ENCODE data around the gene FGF21.
"Not testable (repeated sequence)": the region's sequence is repeated elsewhere in the genome, so short reads cannot be mapped to it uniquely, and the experiment has no call there.

The FGF21 gene

GRCh38 chr19:48752496-48753365 lies 2.6 kb upstream of the FGF21 start, which contains the start of gene FUT1:
Gene FUT1, minus strand, starts transcription at chr19:48752641. Its CDS starts 1,360 bp downstream, at chr19:48751281.
- DNase-seq = peak; percentile 22

- no peak for DNase-seq
Measured at GRCh38 chr19:48755787-48756186, 463 bp downstream of the FGF21 start.

- no peak for DNase-seq
Measured at GRCh38 chr19:48756212-48756611, 888 bp downstream of the FGF21 start.

- DNase-seq = no peak
Measured at GRCh38 chr19:48756686-48757085, 1.4 kb downstream of the FGF21 start.

GRCh38 chr19:48757089-48757675 lies 1.9 kb downstream of the FGF21 start:
- no peak for DNase-seq

GRCh38 chr19:48757741-48758144 lies 2.4 kb downstream of the FGF21 start:
- no peak for DNase-seq

GRCh38 chr19:48760504-48761205 lies 5.3 kb downstream of the FGF21 start:
- no peak for DNase-seq

- not testable (repeated sequence) for DNase-seq
Measured at GRCh38 chr19:48765816-48766215, 10.5 kb downstream of the FGF21 start.

- not testable (repeated sequence) for DNase-seq
Measured at GRCh38 chr19:48768171-48768753, 12.9 kb downstream of the FGF21 start.

- DNase-seq = no peak
Measured at GRCh38 chr19:48768994-48769713, 13.8 kb downstream of the FGF21 start.

GRCh38 chr19:48770266-48770665 lies 14.9 kb downstream of the FGF21 start:
- no peak for DNase-seq

- DNase-seq = no peak
Measured at GRCh38 chr19:48770734-48771472, 15.6 kb downstream of the FGF21 start.

GRCh38 chr19:48772503-48772953 lies 17.2 kb downstream of the FGF21 start:
- no peak for DNase-seq

- no peak for DNase-seq
Measured at GRCh38 chr19:48777139-48777538, 21.8 kb downstream of the FGF21 start.

GRCh38 chr19:48777720-48778119 lies 22.4 kb downstream of the FGF21 start:
- DNase-seq = no peak

- no peak for DNase-seq
Measured at GRCh38 chr19:48779636-48780035, 24.3 kb downstream of the FGF21 start.

- no peak for DNase-seq
Measured at GRCh38 chr19:48780631-48781391, 25.5 kb downstream of the FGF21 start.

- DNase-seq = no peak
Measured at GRCh38 chr19:48784527-48784926, 29.2 kb downstream of the FGF21 start.

- DNase-seq = not testable (repeated sequence)
Measured at GRCh38 chr19:48786422-48786821, 31.1 kb downstream of the FGF21 start.

- not testable (repeated sequence) for DNase-seq
Measured at GRCh38 chr19:48787331-48787730, 32.0 kb downstream of the FGF21 start.

GRCh38 chr19:48793271-48793670 lies 37.9 kb downstream of the FGF21 start:
- no peak for DNase-seq
